HG03139 (cell line): Measurements from ENCODE around the gene GABRD.

Experiments
- ATAC-seq: cut with Tn5 transposase; IDR thresholded peaks from one replicate; pipeline ENCODE4 v1.9.1; 2021; ENCODE audit not compliant: unreplicated experiment

Gene GABRD

GRCh38 chr1:2037314-2037979 is 18.3 kb downstream of the GABRD start:
- no peak for ATAC-seq

- ATAC-seq: no peak
These were observed 19.1 kb downstream of the GABRD start for GRCh38 chr1:2038229-2038628.

GRCh38 chr1:2039251-2039650 is 20.1 kb downstream of the GABRD start:
- ATAC-seq: no peak

GRCh38 chr1:2041305-2041704 is 22.2 kb downstream of the GABRD start:
- ATAC-seq: no peak

- ATAC-seq: no peak
These were observed 22.7 kb downstream of the GABRD start for GRCh38 chr1:2041887-2042286.

- no peak for ATAC-seq
These were observed 24.0 kb downstream of the GABRD start for GRCh38 chr1:2042830-2043773.

- ATAC-seq: no peak
These were observed 24.7 kb downstream of the GABRD start for GRCh38 chr1:2043886-2044285.

- no peak for ATAC-seq
These were observed 25.6 kb downstream of the GABRD start for GRCh38 chr1:2044510-2045319.

GRCh38 chr1:2045468-2046173 is 26.5 kb downstream of the GABRD start:
- ATAC-seq: no peak

GRCh38 chr1:2046174-2046917 is 27.2 kb downstream of the GABRD start:
- no peak for ATAC-seq

GRCh38 chr1:2046953-2047748 is 28.0 kb downstream of the GABRD start:
- ATAC-seq: no peak

GRCh38 chr1:2047749-2048729 is 28.9 kb downstream of the GABRD start:
- no peak for ATAC-seq

GRCh38 chr1:2049225-2049717 is 30.1 kb downstream of the GABRD start:
- ATAC-seq: no peak

GRCh38 chr1:2049718-2050431 is 30.7 kb downstream of the GABRD start, which contains the start of gene PRKCZ:
TSS of gene PRKCZ (plus strand) at chr1:2050411. CDS start at chr1:2050631, 220 bp downstream.
- no peak for ATAC-seq

GRCh38 chr1:2050461-2050792 is 31.3 kb downstream of the GABRD start:
- no peak for ATAC-seq

GRCh38 chr1:2050793-2051682 is 31.9 kb downstream of the GABRD start:
- no peak for ATAC-seq
